Ovary (tissue), 9 donors: Measurements from ENCODE around the gene WDR35. TPM values are rescaled to one million over a fixed set of nuclear protein-coding genes. Genes with fewer than 3 reads are reported as not detected.

Experiments used
- DNase-seq, 5 donors: peaks; one replicate each; pipeline ENCODE4 v3.0.0-alpha.2; 2019 to 2020
- H3K27ac ChIP-seq, 2 donors: fragments of 200-600 bp; one replicate each; pipeline versions ENCODE4 v1.5.1 to v1.8.0; 2019 to 2022
- H3K27me3 ChIP-seq: fragments of 200-600 bp; one replicate; pipeline ENCODE4 v1.8.0; 2022
- H3K36me3 ChIP-seq: fragments of 200-600 bp; sonication (generic); one replicate; pipeline ENCODE4 v1.5.1; 2019
- H3K4me1 ChIP-seq: one replicate; pipeline ENCODE4 v1.8.1; 2013; ENCODE audit warnings: mild to moderate bottlenecking, moderate library complexity; ENCODE audit not compliant: insufficient read depth
- H3K4me3 ChIP-seq: fragments of 200-600 bp; sonication (generic); one replicate; pipeline ENCODE4 v1.5.1; 2017
- H3K9me3 ChIP-seq, 2 donors: fragments of 200-600 bp in 1 of 2; sonication (generic) in 1 of 2; one replicate each; pipeline versions ENCODE4 v1.5.1 to v1.8.1; 2013 to 2019; ENCODE audit warnings: mild to moderate bottlenecking in 1 of 2, moderate library complexity in 1 of 2
- CTCF ChIP-seq, 3 donors: fragments of 450-650 bp in 2 of 3; fragments of 200-600 bp in 1 of 3; IDR thresholded peaks; one replicate each; pipeline versions ENCODE4 v1.5.1 to v1.8.0; 2016 to 2022; ENCODE audit warnings: antibody characterized with exemption in 3 of 3, mild to moderate bottlenecking in 1 of 3
- EP300 ChIP-seq: sonication (generic); formaldehyde crosslinking; IDR thresholded peaks from one replicate; pipeline ENCODE4 v1.6.1; 2017; ENCODE audit warnings: antibody characterized with exemption
- POLR2A ChIP-seq: fragments of 450-650 bp; IDR thresholded peaks from one replicate; pipeline ENCODE4 v1.6.1; 2017; ENCODE audit warnings: antibody characterized with exemption, mild to moderate bottlenecking, moderate library complexity
- WGBS, 3 donors: extraction: QIAGEN DNeasy Blood & Tissue Kit in 1 of 3; methylation state at CpG; one replicate each; pipeline versions ENCODE4 v1.1.5 to v1.1.7; 2013 to 2017; 5-methylcytosine and 5-hydroxymethylcytosine counted together
- intact Hi-C, 4 donors: fragments of 100-400 bp; cut with DNase I; formaldehyde crosslinking; loops; one replicate each; pipeline versions ENCODE4 v1.11.0 to v1.15.1; 2022 to 2023
- polyA plus RNA-seq, 2 donors: library from polyadenylated mRNA; stranded (reverse); fragments of 200-250 nt in 1 of 2; fragments of 350-450 nt in 1 of 2; fragmentation: Illumina TruSeq in 1 of 2; extraction: RNeasy Lipid Tissue Mini Kit (QIAGEN cat#74804) in 1 of 2; gene quantifications; one replicate each; pipeline ENCODE4 v1.2.3, GENCODE V29; 2013 to 2014
- total RNA-seq, 7 donors: library from RNA; depleted of rRNA in 2 of 7; stranded (reverse); fragments of >200 nt in 2 of 7; fragmentation: NEBNext Ultra II Directional in 3 of 7; extraction: Animal tissue kit (Norgen Biotek cat#: 25700) in 3 of 7; gene quantifications; one replicate each; pipeline versions ENCODE4 v1.1.0 to v1.2.4, GENCODE V29; 2016 to 2023
- donor health status: DM: no; HTN: no; CAD: no; lungs with moderate emphysema.
- donor health status: DM: no; HTN: no; CAD: no.
- donor health status: Bipolar disorder and iron deficiency.
- donor health status: DM: yes; HTN: yes; CAD: no.
- donor health status: DM: no; HTN: no; CAD: no.
- donor health status: DM: yes; HTN: yes; CAD: no.

WDR35 gene
- total and polyA plus RNA-seq, 9 donors = 7.1 to 19.3 (median 14.5) TPM

- no peak overlapping the region for H3K27ac ChIP-seq
- no peaks in the 10 kb centered on the region for H3K36me3 ChIP-seq
- 71 to 92% (median 77%) methylated on average over 1 of the region's 1 CpG for WGBS, 3 donors
- H3K4me1 ChIP-seq = no peaks in the 10 kb centered on the region
- no peaks in the 10 kb centered on the region for H3K27me3 ChIP-seq
- H3K9me3 ChIP-seq = no peaks in the 10 kb centered on the region
- no peak for DNase-seq
- intact Hi-C loops = no loop called here
- no peak for TF ChIP-seq POLR2A
- TF ChIP-seq CTCF (IDR thresholded peaks at IDR 0.05) = no peak
- no peak for TF ChIP-seq EP300
- H3K4me3 ChIP-seq = no peak overlapping the region
Observed at GRCh38 chr2:19982268-19982667, 7.6 kb downstream of the WDR35 start.

GRCh38 chr2:19979932-19980331 is 10.0 kb downstream of the WDR35 start:
- intact Hi-C loops = loop anchor here in 1 of 4 donors (10.0 kb wide), 1 partner anchor 965 kb away; no protein-coding TSS in a partner anchor
- TF ChIP-seq POLR2A (no peak), CTCF (IDR thresholded peaks at IDR 0.05) (no peak), EP300 (no peak)
- WGBS, 3 donors = 83 to 87% (median 85%) methylated on average over 1 of the region's 1 CpG
- H3K27me3 ChIP-seq = no peaks in the 10 kb centered on the region
- H3K4me1 ChIP-seq = no peaks in the 10 kb centered on the region
- no peaks in the 10 kb centered on the region for H3K9me3 ChIP-seq
- no peaks in the 10 kb centered on the region for H3K36me3 ChIP-seq
- H3K27ac ChIP-seq = no peak overlapping the region
- no peak for DNase-seq
- no peak overlapping the region for H3K4me3 ChIP-seq

DNA sequence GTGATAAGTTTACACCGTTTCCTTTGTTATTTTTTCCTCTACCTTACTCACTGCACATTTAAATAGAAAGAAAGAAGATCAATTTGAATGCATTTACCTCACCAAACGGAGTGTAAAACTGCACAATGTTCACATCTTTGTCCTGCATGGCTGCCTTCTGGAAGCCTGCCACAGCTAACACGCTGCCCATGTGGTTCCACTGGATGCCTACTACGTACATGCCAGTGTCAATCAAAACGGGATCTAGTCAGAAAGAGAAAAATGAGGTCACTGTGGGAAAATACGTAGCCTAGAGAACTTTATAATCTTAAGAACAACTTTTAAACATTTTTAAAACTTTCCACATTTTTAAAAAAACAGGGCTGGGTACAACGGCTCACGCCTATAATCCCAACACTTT is 16.4 kb downstream of the WDR35 start:
- TF ChIP-seq POLR2A (no peak), EP300 (no peak), CTCF (IDR thresholded peaks at IDR 0.05) (no peak)
- WGBS, 3 donors = 88 to 91% (median 89%) methylated on average over 8 of the region's 8 CpGs
- DNase-seq = no peak

DNA sequence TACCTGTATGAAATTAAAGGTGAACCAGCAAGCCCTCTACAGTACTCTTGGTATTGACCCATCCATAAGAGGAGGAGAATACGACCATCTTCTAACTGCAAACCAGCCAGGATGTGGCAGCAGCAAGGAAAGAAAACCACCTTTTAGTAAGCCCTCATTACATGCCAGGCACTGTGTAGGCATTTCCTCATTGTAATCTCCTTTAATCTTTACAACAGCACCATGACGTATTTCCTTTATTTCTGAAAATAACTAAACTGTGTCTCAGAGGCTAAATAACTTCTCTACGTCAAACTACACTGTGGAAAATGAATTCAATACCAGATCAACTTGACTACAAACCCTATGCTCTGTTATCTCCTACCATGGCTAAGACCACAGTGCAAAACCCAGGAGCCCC is 18.2 kb downstream of the WDR35 start:
- TF ChIP-seq CTCF (IDR thresholded peaks at IDR 0.05) (no peak), EP300 (no peak), POLR2A (no peak)
- Histone ChIP-seq H3K4me1 (no peaks in the 10 kb centered on the region), H3K36me3 (no peaks in the 10 kb centered on the region), H3K9me3 (no peaks in the 10 kb centered on the region), H3K4me3 (no peak overlapping the region), H3K27me3 (no peaks in the 10 kb centered on the region), H3K27ac (no peak overlapping the region)
- WGBS, 3 donors = 89 to 94% (median 91%) methylated on average over 3 of the region's 3 CpGs
- intact Hi-C loops = loop anchor here in 1 of 4 donors (10.0 kb wide), 1 partner anchor 957 kb away; no protein-coding TSS in a partner anchor
- no peak for DNase-seq

More for the DNA sequence above, 16.4 kb downstream of the WDR35 start:
- Histone ChIP-seq H3K4me1 (no peaks in the 10 kb centered on the region), H3K9me3 (no peaks in the 10 kb centered on the region), H3K36me3 (no peaks in the 10 kb centered on the region), H3K4me3 (no peak overlapping the region), H3K27ac (no peak overlapping the region), H3K27me3 (no peaks in the 10 kb centered on the region)
- intact Hi-C loops = loop anchor here in 1 of 4 donors (10.0 kb wide), 1 partner anchor 959 kb away; no protein-coding TSS in a partner anchor
